ENCODE results near the gene MTHFSD.

DNA sequence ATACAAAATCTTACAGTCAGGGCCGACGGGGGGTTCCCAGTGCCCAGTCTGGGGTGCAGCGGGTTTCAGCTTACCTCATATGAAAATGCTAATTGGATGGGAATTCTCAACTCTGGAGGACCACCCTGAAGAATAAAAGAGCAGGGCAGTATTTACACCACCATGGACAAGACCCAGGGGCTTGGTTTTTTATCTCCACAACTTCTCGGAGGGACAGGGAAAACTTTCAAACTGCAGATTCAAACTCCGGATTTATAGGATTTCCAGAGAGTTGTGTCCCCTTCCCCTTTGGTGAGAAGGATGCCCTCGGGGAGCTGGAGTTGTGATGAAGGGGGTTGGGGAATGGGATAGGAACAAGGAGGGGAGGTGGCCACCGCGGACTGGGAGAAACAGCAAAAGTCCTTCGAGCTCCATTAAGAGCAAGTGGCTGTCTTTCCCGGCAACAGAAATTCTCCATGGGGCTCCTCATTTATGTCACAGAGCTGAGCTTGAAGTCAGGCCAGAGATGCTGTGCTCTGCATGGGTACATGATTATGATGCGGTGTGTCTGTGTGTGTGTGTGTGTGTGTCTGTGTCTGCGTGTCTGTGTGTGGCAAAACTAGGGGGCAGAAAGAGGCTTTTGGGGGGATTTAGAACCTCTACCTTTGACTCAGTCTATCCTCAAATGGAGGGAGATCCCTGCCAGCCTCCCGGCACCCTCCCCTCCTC, 39.0 kb upstream of the MTHFSD start:
- TF ChIP-seq CTCF (IDR thresholded peaks at IDR 0.05; ENCODE audit: extremely low read depth in 1 of 2, insufficient read depth in 1 of 2, low read depth in 1 of 2, low read length in 2 of 2) (no peak), MYC (IDR thresholded peaks at IDR 0.05; ENCODE audit: low read depth, low read length) (no peak), POLR2AphosphoS5 (IDR thresholded peaks at IDR 0.05; ENCODE audit: insufficient read depth, low read depth, low read length) (no peak), EZH2 (IDR thresholded peaks at IDR 0.05; ENCODE audit: borderline replicate concordance, low read depth, low read length, severe bottlenecking) (no peak), GATA2 (IDR thresholded peaks at IDR 0.05; ENCODE audit: insufficient read depth, insufficient read length, low read depth, low read length) (no peak), MAX (IDR thresholded peaks at IDR 0.05; ENCODE audit: insufficient read depth, insufficient read length) (no peak)
